Activated CD4-positive, alpha-beta T cell treated with anti-CD3 and anti-CD28 coated beads, Interleukin-10, Interleukin-2, amounts not matched to agents 100 ng/mL and 50 ng/mL, durations not matched to agents 16 hours and 8 hours (primary cell): ENCODE measurements around the gene ZNF763.
A peak's percentile ranks its signal among the peaks of the same experiment; 100 is the strongest.
"Not testable (repeated sequence)": the region's sequence is repeated elsewhere in the genome, so short reads cannot be mapped to it uniquely, and the experiment has no call there.

Source experiments
- DNase-seq: peaks from one replicate; pipeline ENCODE4 v3.0.0-alpha.2; 2020

The ZNF763 gene

DNA sequence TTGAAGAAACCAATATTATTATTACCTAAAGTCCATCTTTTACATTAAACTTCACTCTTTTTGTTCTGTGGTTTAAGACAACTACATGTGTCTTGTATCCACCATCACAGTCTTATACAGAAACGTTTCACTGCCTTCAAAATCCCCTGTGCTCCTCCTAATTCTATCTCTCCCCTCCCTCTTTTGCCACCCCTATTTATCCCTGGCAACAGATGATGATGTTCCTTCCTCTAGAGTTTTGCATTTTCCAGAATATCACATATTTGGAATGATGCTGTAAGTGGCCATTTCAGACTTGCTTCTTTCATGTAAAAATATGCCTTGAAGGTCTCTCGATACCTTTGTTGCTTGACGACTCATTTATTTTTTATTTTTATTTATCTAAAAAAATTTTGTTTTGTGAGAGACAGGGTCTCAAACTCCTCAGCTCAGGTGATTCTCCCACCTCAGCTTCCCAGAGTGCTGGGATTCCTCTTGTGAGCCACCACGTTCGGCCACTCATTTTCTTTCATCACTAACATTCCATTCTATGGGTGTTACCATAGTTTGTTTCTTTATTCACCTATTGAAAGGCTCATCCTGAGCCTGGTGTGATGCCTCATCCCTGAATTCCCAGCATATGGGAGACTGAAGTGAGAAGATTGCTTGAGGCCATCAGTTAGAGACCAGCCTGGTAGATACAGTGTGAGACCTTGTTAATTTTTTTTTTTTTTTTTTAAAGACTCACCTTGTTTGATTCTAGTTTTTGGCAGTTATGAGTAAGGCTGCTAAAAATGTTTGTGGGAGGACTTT lies 8.4 kb downstream of the ZNF763 start:
- DNase-seq = no peak

DNA sequence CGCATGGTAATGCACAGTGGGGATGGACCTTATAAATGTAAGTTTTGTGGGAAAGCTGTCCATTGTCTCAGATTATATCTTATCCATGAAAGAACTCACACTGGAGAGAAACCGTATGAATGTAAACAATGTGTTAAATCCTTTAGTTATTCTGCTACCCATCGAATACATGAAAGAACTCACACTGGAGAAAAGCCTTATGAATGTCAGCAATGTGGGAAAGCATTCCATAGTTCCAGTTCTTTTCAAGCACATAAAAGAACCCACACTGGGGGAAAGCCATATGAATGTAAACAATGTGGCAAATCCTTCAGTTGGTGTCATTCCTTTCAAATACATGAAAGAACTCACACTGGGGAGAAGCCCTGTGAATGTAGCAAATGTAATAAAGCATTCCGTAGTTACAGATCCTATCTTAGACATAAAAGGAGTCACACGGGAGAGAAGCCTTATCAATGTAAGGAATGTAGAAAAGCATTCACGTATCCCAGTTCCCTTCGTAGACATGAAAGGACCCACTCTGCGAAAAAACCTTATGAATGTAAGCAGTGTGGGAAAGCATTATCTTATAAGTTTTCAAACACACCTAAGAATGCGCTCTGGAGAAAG lies 13.8 kb downstream of the ZNF763 start:
- no peak for DNase-seq

- DNase-seq = no peak
Observed at GRCh38 chr19:11979527-11979926, 14.7 kb downstream of the ZNF763 start.

- DNase-seq = no peak
Observed at GRCh38 chr19:11982526-11982925, 17.7 kb downstream of the ZNF763 start.

DNA sequence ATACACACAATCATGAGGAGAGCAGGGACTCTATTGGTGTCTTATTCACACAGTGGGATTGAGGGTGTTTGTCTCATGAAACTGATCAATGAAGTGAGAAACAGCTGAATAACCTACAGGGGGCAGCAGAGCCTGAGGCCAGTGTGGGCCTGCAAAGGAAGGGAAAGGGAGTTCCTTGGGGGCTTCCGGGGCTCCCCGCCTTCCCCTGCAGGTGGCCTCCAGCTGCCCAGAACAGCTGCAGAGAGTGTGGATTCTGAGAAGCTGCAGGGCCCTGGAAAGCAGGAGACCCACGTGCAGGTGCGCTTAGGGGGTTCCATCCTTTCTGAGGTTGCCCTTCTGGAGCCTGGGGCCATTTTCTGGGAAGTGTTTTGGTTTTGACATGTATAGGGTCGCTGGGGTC lies 20.1 kb downstream of the ZNF763 start:
- no peak for DNase-seq

GRCh38 chr19:11986754-11987153 lies 21.9 kb downstream of the ZNF763 start:
- no peak for DNase-seq

DNA sequence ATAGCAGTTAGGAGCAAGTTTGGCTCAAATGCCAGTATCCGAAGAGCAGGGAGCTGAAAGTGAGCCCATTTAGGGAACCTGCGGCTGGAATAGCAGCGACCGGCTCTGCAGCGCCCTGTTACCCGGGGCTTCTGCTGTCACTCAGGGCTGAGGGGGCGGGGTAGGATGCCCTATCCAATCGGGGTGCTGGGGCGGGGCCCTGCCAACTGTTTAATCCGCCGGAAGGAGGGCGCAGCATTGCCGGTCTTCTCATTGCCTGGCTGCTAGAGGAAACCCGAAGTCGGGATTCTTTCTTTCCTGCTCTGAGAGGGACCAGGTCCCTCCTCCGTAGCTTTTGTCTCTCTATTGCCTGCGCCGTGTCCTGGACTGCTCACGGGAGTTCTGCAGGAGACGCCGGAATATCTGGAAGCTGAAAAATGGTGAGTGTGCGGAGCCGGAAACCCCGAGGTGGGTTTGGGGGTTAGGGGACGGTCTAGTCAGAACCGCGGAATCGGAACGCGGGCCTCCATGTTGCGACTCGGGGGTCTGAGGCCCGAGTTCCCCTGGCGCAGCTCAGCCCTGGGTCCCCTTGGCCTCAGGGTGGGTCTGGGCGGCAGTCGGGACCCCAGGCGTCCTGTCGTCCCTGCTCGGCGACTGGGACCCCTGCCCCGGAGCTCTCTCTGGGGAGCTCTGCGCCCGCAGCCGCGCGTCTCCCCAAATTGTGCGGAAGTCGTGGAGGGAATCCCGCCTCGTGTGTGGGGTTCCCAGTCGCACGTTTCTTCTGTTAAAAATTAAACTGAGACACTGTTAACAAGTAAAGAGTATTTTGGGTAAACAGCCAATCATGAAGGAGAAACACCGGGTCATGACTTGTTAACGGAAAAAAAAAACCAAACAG lies 22.8 kb downstream of the ZNF763 start:
- DNase-seq = peak; percentile 94

DNA sequence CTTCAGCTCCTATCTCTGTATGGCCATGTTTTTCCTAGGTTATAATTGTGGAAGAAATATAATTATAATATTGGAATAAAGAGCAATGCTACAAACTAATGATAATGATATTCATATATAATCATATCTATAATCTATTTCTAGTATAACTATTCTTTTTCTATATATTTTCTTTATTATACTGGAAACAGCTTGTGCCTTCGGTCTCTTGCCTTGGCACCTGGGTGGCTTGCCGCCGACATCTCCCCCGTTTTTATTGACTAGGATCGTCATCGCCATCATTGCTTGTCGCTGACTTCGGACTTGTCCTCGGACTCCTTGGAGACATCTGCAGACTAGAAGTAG lies 24.2 kb downstream of the ZNF763 start:
- DNase-seq = no peak

DNA sequence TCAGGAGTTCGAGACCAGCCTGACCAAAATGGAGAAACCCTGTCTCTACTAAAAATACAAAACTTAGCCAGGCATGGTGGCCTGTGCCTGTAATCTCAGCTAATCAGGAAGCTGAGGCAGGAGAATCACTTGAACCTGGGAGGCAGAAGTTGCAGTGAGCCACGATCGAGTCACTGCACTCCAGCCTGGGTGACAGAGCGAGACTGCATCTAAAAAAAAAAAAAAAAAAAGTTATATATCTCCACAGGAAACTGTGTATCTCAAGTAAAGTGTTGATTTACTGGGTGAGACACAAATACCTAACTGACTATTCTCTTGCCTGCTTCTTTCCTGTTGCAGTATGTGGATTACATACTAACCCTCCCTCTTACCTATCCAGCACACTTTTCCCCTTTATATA lies 27.1 kb downstream of the ZNF763 start:
- not testable (repeated sequence) for DNase-seq

DNA sequence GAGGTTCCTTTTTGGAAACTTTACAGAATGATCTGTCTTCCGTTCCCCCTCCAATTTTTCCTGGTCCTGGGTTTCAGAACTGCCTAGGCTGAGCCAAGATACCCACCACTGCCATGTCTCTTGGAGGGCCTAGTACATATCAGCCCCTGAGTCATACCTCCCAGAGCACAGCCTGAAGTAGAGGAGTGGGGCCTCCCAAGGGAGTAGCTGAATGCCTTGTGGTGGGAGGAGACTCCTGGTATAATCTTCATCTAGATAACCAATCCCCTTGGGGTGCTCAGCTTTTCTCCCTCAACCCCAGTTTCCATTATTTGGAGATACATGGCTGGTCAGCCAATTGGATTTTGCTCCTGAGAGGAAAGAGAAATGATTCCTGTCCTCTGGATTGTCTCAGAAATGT lies 30.3 kb downstream of the ZNF763 start:
- DNase-seq = no peak

DNA sequence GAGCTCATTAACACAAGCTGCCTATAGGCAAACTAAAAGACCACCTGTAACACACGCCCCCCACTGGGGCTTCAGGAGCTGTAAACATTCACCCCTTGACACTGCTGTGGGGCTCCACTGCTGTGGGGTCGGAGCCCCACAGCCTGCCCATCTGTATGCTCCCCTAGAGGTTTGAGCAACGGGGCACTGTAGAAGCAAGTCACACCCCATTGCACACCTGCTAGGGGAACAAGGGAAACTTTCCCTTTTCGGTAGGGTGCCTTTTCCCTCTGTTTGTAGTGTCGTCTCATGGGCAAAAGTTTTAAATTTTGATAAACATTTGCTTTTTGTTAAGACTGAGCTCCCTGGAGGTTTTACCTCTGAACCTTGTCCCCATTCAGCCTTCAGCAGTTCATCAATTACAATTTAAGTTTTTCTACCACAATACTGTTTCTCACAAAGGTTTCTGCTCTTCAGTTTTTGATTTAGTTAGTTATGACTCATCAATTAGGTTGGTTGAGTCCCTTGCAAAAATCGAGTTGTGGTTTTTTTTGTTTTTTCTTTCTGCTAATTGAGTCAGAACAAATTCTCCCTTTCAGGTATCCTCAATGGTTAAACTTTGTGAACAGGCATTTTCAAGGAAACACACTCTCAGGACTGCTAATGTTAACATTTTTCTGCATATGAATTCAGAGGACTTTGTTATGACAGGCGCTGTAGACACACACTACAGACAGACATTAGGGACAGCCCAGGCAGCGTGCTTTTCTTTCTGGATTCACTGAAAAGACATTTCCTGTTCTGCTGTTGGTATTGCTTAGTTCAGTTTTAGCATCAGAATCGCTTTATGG lies 35.5 kb downstream of the ZNF763 start:
- peak; percentile 76 for DNase-seq

DNA sequence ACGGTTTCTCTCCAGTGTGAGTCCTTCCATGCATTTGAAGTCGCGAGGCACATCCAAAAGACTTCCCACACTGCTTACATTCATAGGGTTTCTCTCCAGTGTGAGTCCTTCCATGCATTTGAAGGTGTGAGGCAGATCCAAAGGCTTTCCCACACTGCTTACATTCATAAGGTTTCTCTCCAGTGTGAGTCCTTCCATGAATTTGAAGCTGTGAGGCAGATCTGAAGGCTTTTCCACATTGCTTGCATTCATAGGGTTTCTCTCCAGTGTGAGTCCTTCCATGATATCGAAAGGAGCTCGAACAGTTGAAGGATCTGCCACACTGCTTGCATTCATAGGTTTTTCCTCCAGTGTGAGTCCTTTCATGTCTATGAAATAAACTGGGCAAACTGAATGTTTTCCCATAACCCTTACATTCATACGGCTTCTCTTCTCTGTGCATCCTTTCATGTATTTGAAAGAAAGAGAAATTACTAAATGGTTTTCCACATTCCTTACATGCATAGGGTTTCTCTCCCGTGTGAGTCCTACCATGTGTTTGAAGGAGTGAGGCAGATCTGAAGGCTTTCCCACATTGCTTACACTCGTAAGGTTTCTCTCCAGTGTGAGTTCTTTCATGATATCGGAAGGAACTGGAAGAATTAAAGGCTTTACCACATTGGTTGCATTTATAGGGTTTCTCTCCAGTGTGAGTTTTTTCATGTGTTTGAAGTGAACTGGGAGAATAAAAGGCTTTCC lies 50.3 kb downstream of the ZNF763 start:
- DNase-seq = no peak

GRCh38 chr19:12015753-12016116 lies 50.9 kb downstream of the ZNF763 start:
- no peak for DNase-seq
